HG03457 (cell line): Measurements from ENCODE around the gene KDM1A.

Experiments used
- ATAC-seq: cut with Tn5 transposase; IDR thresholded peaks from one replicate; pipeline ENCODE4 v1.9.1; 2021; ENCODE audit warnings: moderate number of reproducible peaks; ENCODE audit not compliant: unreplicated experiment

KDM1A gene

GRCh38 chr1:23129846-23130245 lies 110.6 kb downstream of the KDM1A start:
- ATAC-seq = no peak

GRCh38 chr1:23132033-23132432 lies 112.8 kb downstream of the KDM1A start:
- ATAC-seq = no peak
